Mesenchymal stem cell (in vitro differentiated cells and primary cell): ENCODE data around the gene EXD3.

Experiments
- DNase-seq: peaks from one replicate; pipeline ENCODE4 v3.0.0-alpha.2; 2013
- H2AFZ ChIP-seq: one replicate; pipeline ENCODE4 v1.6.1; 2013; ENCODE audit warnings: low read depth, mild to moderate bottlenecking, control low read depth, inconsistent platforms, low read length, moderate library complexity
- H2AK5ac ChIP-seq: 2 replicates; pipeline ENCODE4 v1.6.1; 2013; ENCODE audit warnings: low read length, moderate library complexity, mild to moderate bottlenecking, inconsistent platforms; ENCODE audit not compliant: severe bottlenecking
- H2BK120ac ChIP-seq: one replicate; pipeline ENCODE4 v1.6.1; 2013; ENCODE audit warnings: low read depth, mild to moderate bottlenecking, inconsistent platforms, low read length, moderate library complexity
- H2BK12ac ChIP-seq, 2 experiments: one replicate each; pipeline ENCODE4 v1.6.1; 2013; ENCODE audit warnings: inconsistent platforms in 2 of 2, low read length in 2 of 2, mild to moderate bottlenecking in 2 of 2, moderate library complexity in 2 of 2, control low read depth in 1 of 2
- H2BK15ac ChIP-seq: one replicate; pipeline ENCODE4 v1.6.1; 2013; ENCODE audit warnings: mild to moderate bottlenecking, low read depth, inconsistent platforms; ENCODE audit not compliant: poor library complexity, severe bottlenecking
- H2BK5ac ChIP-seq: 2 replicates; pipeline ENCODE4 v1.6.1; 2013; ENCODE audit warnings: low read depth, mild to moderate bottlenecking, low read length, control low read depth, inconsistent platforms; ENCODE audit not compliant: poor library complexity, severe bottlenecking
- H3K14ac ChIP-seq, 2 experiments: one replicate each; pipeline ENCODE4 v1.6.1; 2013; ENCODE audit warnings: inconsistent platforms in 2 of 2, low read length in 2 of 2, control low read depth in 1 of 2, mild to moderate bottlenecking in 1 of 2, moderate library complexity in 1 of 2
- H3K18ac ChIP-seq, 2 experiments: one replicate each; pipeline ENCODE4 v1.6.1; 2013; ENCODE audit warnings: inconsistent platforms in 2 of 2, low read length in 2 of 2, control low read depth in 1 of 2, low read depth in 1 of 2, mild to moderate bottlenecking in 1 of 2
- H3K23ac ChIP-seq, 2 experiments: one replicate each; pipeline ENCODE4 v1.6.1; 2013; ENCODE audit warnings: inconsistent platforms in 2 of 2, low read length in 2 of 2, mild to moderate bottlenecking in 2 of 2, moderate library complexity in 2 of 2, control low read depth in 1 of 2
- H3K27ac ChIP-seq: 2 replicates; pipeline ENCODE4 v1.5.1; 2013; ENCODE audit warnings: mild to moderate bottlenecking, moderate library complexity, low read length, control low read depth, inconsistent platforms; ENCODE audit not compliant: poor library complexity, severe bottlenecking
- H3K27me3 ChIP-seq, 2 experiments: 2 replicates each; pipeline versions ENCODE4 v1.6.1 to v1.7.0; 2013; ENCODE audit warnings: low read length in 2 of 2, mild to moderate bottlenecking in 2 of 2, moderate library complexity in 2 of 2, control low read depth in 1 of 2, inconsistent platforms in 1 of 2; ENCODE audit not compliant: control insufficient read depth in 1 of 2, insufficient read depth in 1 of 2
- H3K36me3 ChIP-seq, 2 experiments: 2 replicates each; pipeline versions ENCODE4 v1.6.1 to v1.7.0; 2013; ENCODE audit warnings: low read length in 2 of 2, control low read depth in 1 of 2, inconsistent platforms in 1 of 2, low read depth in 1 of 2, mild to moderate bottlenecking in 1 of 2; ENCODE audit not compliant: insufficient read depth in 2 of 2, control insufficient read depth in 1 of 2
- H3K4ac ChIP-seq, 2 experiments: one replicate each; pipeline ENCODE4 v1.6.1; 2013; ENCODE audit warnings: inconsistent platforms in 2 of 2, low read length in 2 of 2, mild to moderate bottlenecking in 2 of 2, moderate library complexity in 2 of 2, control low read depth in 1 of 2, low read depth in 1 of 2
- H3K4me1 ChIP-seq: 2 replicates; pipeline ENCODE4 v1.6.1; 2013; ENCODE audit warnings: low read depth, low read length, control low read depth; ENCODE audit not compliant: control insufficient read depth, insufficient read depth
- H3K4me2 ChIP-seq: 2 replicates; pipeline ENCODE4 v1.6.1; 2013; ENCODE audit warnings: low read length, mild to moderate bottlenecking, inconsistent platforms; ENCODE audit not compliant: poor library complexity, severe bottlenecking
- H3K4me3 ChIP-seq, 2 experiments: 2 replicates each; pipeline versions ENCODE4 v1.5.1 to v1.7.0; 2013; ENCODE audit warnings: low read length in 2 of 2, mild to moderate bottlenecking in 2 of 2, control low read depth in 1 of 2, low read depth in 1 of 2; ENCODE audit not compliant: insufficient read depth in 1 of 2
- H3K79me1 ChIP-seq: replicated peaks from 2 replicates; pipeline ENCODE4 v1.6.1; 2013; ENCODE audit warnings: mild to moderate bottlenecking, control low read depth, low read length, inconsistent platforms; ENCODE audit not compliant: poor library complexity, severe bottlenecking
- H3K9ac ChIP-seq: 2 replicates; pipeline ENCODE4 v1.7.0; 2013; ENCODE audit warnings: mild to moderate bottlenecking, low read length, moderate library complexity
- H3K9me3 ChIP-seq: 2 replicates; pipeline ENCODE4 v1.7.0; 2013; ENCODE audit warnings: mild to moderate bottlenecking, low read length; ENCODE audit not compliant: control insufficient read depth
- H4K8ac ChIP-seq: one replicate; pipeline ENCODE4 v1.6.1; 2013; ENCODE audit warnings: inconsistent platforms, mild to moderate bottlenecking, low read length, moderate library complexity
- H4K91ac ChIP-seq: one replicate; pipeline ENCODE4 v1.6.1; 2013; ENCODE audit warnings: mild to moderate bottlenecking, low read length, inconsistent platforms
- WGBS: methylation state at CpG from one replicate; pipeline ENCODE4 v1.1.7; 2013; ENCODE audit warnings: mixed read lengths; 5-methylcytosine and 5-hydroxymethylcytosine counted together

Gene EXD3

GRCh38 chr9:137350696-137351584 is 72.0 kb downstream of the EXD3 start:
- H3K23ac ChIP-seq = no peak overlapping the region
- no peak overlapping the region for H3K18ac ChIP-seq
- no peak overlapping the region for H2BK120ac ChIP-seq
- H2AK5ac ChIP-seq = no peak overlapping the region
- no peak overlapping the region for H4K91ac ChIP-seq
- H3K36me3 ChIP-seq = peaks cover 8 to 21% of the 10 kb centered on the region in 2 experiments
- no peak overlapping the region for H3K14ac ChIP-seq
- H3K4ac ChIP-seq = no peak overlapping the region
- H4K8ac ChIP-seq = no peak overlapping the region
- no peak overlapping the region for H2BK12ac ChIP-seq
- H3K79me1 ChIP-seq = no peaks in the 10 kb centered on the region
- no peak overlapping the region for H3K4me2 ChIP-seq
- no peak overlapping the region for H2BK15ac ChIP-seq
- H3K27me3 ChIP-seq = no peaks in the 10 kb centered on the region
- H3K27ac ChIP-seq = no peak overlapping the region
- no peak overlapping the region for H2AFZ ChIP-seq
- peaks cover 18% of the 10 kb centered on the region for H3K9me3 ChIP-seq
- 94% methylated on average over 27 of the region's 30 CpGs for WGBS
- no peak overlapping the region for H3K4me3 ChIP-seq
- no peaks in the 10 kb centered on the region for H3K4me1 ChIP-seq
- no peak for DNase-seq
- no peak overlapping the region for H3K9ac ChIP-seq
- no peak overlapping the region for H2BK5ac ChIP-seq

GRCh38 chr9:137349471-137350033 is 73.4 kb downstream of the EXD3 start:
- Histone ChIP-seq H3K9me3 (peaks cover 11% of the 10 kb centered on the region), H3K4me2 (no peak overlapping the region), H3K79me1 (no peaks in the 10 kb centered on the region), H3K14ac (peak overlapping the region in 1 of 2 experiments; percentile 62), H3K27me3 (no peaks in the 10 kb centered on the region), H3K23ac (no peak overlapping the region), H2BK120ac (no peak overlapping the region), H3K18ac (no peak overlapping the region), H3K36me3 (peaks cover 8 to 21% of the 10 kb centered on the region in 2 experiments), H2BK15ac (no peak overlapping the region), H3K4me1 (no peaks in the 10 kb centered on the region), H3K9ac (no peak overlapping the region), H2BK5ac (no peak overlapping the region), H2BK12ac (no peak overlapping the region), H2AFZ (no peak overlapping the region), H2AK5ac (no peak overlapping the region), H3K4ac (no peak overlapping the region), H4K91ac (peak overlapping the region; percentile 41), H3K27ac (no peak overlapping the region), H3K4me3 (peak overlapping the region in 1 of 2 experiments; percentile 19), H4K8ac (no peak overlapping the region)
- WGBS = 96% methylated on average over 27 of the region's 27 CpGs
- no peak for DNase-seq

- Histone ChIP-seq H3K27ac (no peak overlapping the region), H4K8ac (no peak overlapping the region), H3K23ac (no peak overlapping the region), H3K79me1 (no peaks in the 10 kb centered on the region), H2AFZ (no peak overlapping the region), H3K4me1 (no peaks in the 10 kb centered on the region), H2BK120ac (no peak overlapping the region), H3K9me3 (peaks cover 14% of the 10 kb centered on the region), H2AK5ac (no peak overlapping the region), H3K36me3 (peaks cover 8 to 18% of the 10 kb centered on the region in 2 experiments), H2BK5ac (no peak overlapping the region), H3K4me2 (no peak overlapping the region), H3K9ac (no peak overlapping the region), H3K14ac (peak overlapping the region in 1 of 2 experiments; percentile 62), H2BK12ac (no peak overlapping the region), H3K18ac (no peak overlapping the region), H3K4me3 (peak overlapping the region in 1 of 2 experiments; percentile 19), H2BK15ac (no peak overlapping the region), H3K4ac (no peak overlapping the region), H3K27me3 (no peaks in the 10 kb centered on the region), H4K91ac (peak overlapping the region; percentile 41)
- DNase-seq = no peak
- WGBS = 94% methylated on average over 31 of the region's 31 CpGs
Measured at GRCh38 chr9:137348769-137349470, 74.0 kb downstream of the EXD3 start.

GRCh38 chr9:137347928-137348327 is 75.0 kb downstream of the EXD3 start:
- H4K91ac ChIP-seq = no peak overlapping the region
- H3K79me1 ChIP-seq = no peaks in the 10 kb centered on the region
- H4K8ac ChIP-seq = no peak overlapping the region
- H3K9me3 ChIP-seq = peaks cover 14% of the 10 kb centered on the region
- no peak overlapping the region for H2AFZ ChIP-seq
- H3K4me2 ChIP-seq = no peak overlapping the region
- no peak overlapping the region for H3K14ac ChIP-seq
- no peak overlapping the region for H3K9ac ChIP-seq
- H3K36me3 ChIP-seq = peaks cover 8 to 18% of the 10 kb centered on the region in 2 experiments
- H3K27me3 ChIP-seq = no peaks in the 10 kb centered on the region
- no peak overlapping the region for H2BK12ac ChIP-seq
- H2BK5ac ChIP-seq = no peak overlapping the region
- H3K18ac ChIP-seq = no peak overlapping the region
- no peak overlapping the region for H2BK120ac ChIP-seq
- no peak for DNase-seq
- H3K4me3 ChIP-seq = no peak overlapping the region
- no peak overlapping the region for H3K23ac ChIP-seq
- H2BK15ac ChIP-seq = no peak overlapping the region
- WGBS = 93% methylated on average over 13 of the region's 13 CpGs
- no peak overlapping the region for H3K27ac ChIP-seq
- H3K4ac ChIP-seq = no peak overlapping the region
- no peaks in the 10 kb centered on the region for H3K4me1 ChIP-seq
- H2AK5ac ChIP-seq = no peak overlapping the region
